Measurements from ENCODE around the gene MYOM3. TPM values are rescaled to one million over a fixed set of nuclear protein-coding genes. Genes with fewer than 3 reads are reported as not detected.

The MYOM3 gene
- total RNA-seq, 1 experiment from 2014 or later, result 7.9 TPM

- intact Hi-C loops (cut with micrococcal nuclease), result no loop called here
- RAD21 ChIA-PET (ENCODE audit: low non-redundant PET in 1 of 2, low total read pairs in 2 of 2, uncharacterized antibody in 2 of 2, unreplicated experiment in 2 of 2), result no interaction called here
- CTCF ChIA-PET, result no interaction called here
- Histone ChIP-seq H3K4me1 (ENCODE audit: control insufficient read depth in 1 of 2, insufficient read depth in 2 of 2, low read length in 2 of 2) (no peaks in the 10 kb centered on the region), H3K27me3 (ENCODE audit: insufficient read depth, low read length) (no peaks in the 10 kb centered on the region), H3K9me3 (ENCODE audit: control insufficient read depth in 1 of 2, insufficient read depth in 1 of 2, low read depth in 1 of 2, low read length in 2 of 2) (no peaks in the 10 kb centered on the region), H3K27ac (ENCODE audit: low read depth, low read length) (no peak overlapping the region), H3K36me3 (ENCODE audit: control insufficient read depth in 1 of 2, insufficient read depth in 2 of 2, low read length in 2 of 2) (no peaks in the 10 kb centered on the region), H3K79me2 (ENCODE audit: insufficient read depth, low read length) (no peaks in the 10 kb centered on the region), H2AFZ (ENCODE audit: low read depth, low read length, poor library complexity, severe bottlenecking) (no peak overlapping the region), H4K20me1 (ENCODE audit: insufficient read depth) (no peaks in the 10 kb centered on the region), H3K4me3 (replicated peaks in 1 of 2; ENCODE audit: low read depth in 1 of 2, low read length in 2 of 2) (no peak overlapping the region), H3K4me2 (ENCODE audit: low read length) (no peak overlapping the region), H3K9ac (ENCODE audit: low read length) (no peak overlapping the region), H3K9me2 (ENCODE audit: insufficient read depth) (no peaks in the 10 kb centered on the region)
- no TSS peak for BruUV-seq (replicated peaks)
- POLR2A ChIA-PET, result no interaction called here
- ATAC-seq (no peak), DNase-seq (ENCODE audit: low read depth, low spot score) (no peak)
- TF ChIP-seq ATF3 (IDR thresholded peaks at IDR 0.05) (no peak), SIN3A (IDR thresholded peaks at IDR 0.05; ENCODE audit: low read depth) (no peak), EZH2phosphoT487 (IDR thresholded peaks at IDR 0.05; ENCODE audit: borderline replicate concordance) (no peak), ZNF274 (IDR thresholded peaks at IDR 0.05; ENCODE audit: low read depth, low read length) (no peak), ELF1 (IDR thresholded peaks at IDR 0.05; ENCODE audit: borderline replicate concordance, low read depth) (no peak), JUND (IDR thresholded peaks at IDR 0.05) (no peak), POLR2A (IDR thresholded peaks at IDR 0.05; ENCODE audit: borderline replicate concordance, extremely low read depth, insufficient read depth, insufficient read length) (no peak), RAD21 (IDR thresholded peaks at IDR 0.05; ENCODE audit: low read depth) (no peak), ZBTB33 (IDR thresholded peaks at IDR 0.05; ENCODE audit: extremely low read depth, insufficient replicate concordance, low read length) (no peak), CEBPB (IDR thresholded peaks at IDR 0.05; ENCODE audit: low read depth) (no peak), SP1 (IDR thresholded peaks at IDR 0.05; ENCODE audit: low read depth) (no peak), TCF7L2 (IDR thresholded peaks at IDR 0.05; ENCODE audit: borderline replicate concordance, extremely low read depth, insufficient read depth, insufficient read length) (no peak), CBX3 (IDR thresholded peaks at IDR 0.05; ENCODE audit: low read depth) (no peak)
Observed at GRCh38 chr1:24096739-24097103, 15.2 kb downstream of the MYOM3 start.
